HFFc6 (cell line): ENCODE results near the gene PRKD3. TPM values are rescaled to one million over a fixed set of nuclear protein-coding genes. Genes with fewer than 3 reads are reported as not detected.

Experiments used
- DNase-seq: peaks from one replicate; pipeline ENCODE4 v3.0.0-alpha.2; 2018
- H3K27ac Mint-ChIP-seq: 2 replicates; pipeline ENCODE4 v1.8.0; 2020; ENCODE audit warnings: mild to moderate bottlenecking, mixed read lengths
- H3K27me3 Mint-ChIP-seq: 2 replicates; pipeline ENCODE4 v1.8.0; 2021; ENCODE audit warnings: mild to moderate bottlenecking, moderate library complexity, mixed read lengths; ENCODE audit not compliant: insufficient read depth
- H3K36me3 Mint-ChIP-seq: 2 replicates; pipeline ENCODE4 v1.8.0; 2021; ENCODE audit warnings: low read depth, mixed read lengths
- H3K4me1 Mint-ChIP-seq: 2 replicates; pipeline ENCODE4 v1.8.0; 2020; ENCODE audit warnings: low read depth, mixed read lengths
- H3K4me3 Mint-ChIP-seq: 2 replicates; pipeline ENCODE4 v1.8.0; 2020; ENCODE audit warnings: mild to moderate bottlenecking, moderate library complexity, mixed read lengths
- H3K9me3 Mint-ChIP-seq: 2 replicates; pipeline ENCODE4 v1.8.0; 2020; ENCODE audit warnings: mild to moderate bottlenecking, mixed read lengths
- CTCF ChIP-seq: fragments of 200-600 bp; sonication (generic); IDR thresholded peaks from 2 replicates; pipeline ENCODE4 v1.5.0; 2021; ENCODE audit warnings: antibody characterized with exemption, mild to moderate bottlenecking
- total RNA-seq, 6 experiments: library from RNA; stranded (reverse); fragmentation: NEBNext Ultra II Directional; extraction: Animal tissue kit (Norgen Biotek cat#: 25700); gene quantifications; 2 replicates in 1 of 6; 3 replicates in 5 of 6; pipeline ENCODE4 v1.2.3, GENCODE V29; 2021

The PRKD3 gene
- total RNA-seq, 6 experiments from 2014 or later, result 19.9 to 33.7 (median 27.5) TPM

- H3K4me1 Mint-ChIP-seq, result peaks cover 61% of the 10 kb centered on the region
- TF ChIP-seq CTCF, result no peak
- no peak overlapping the region for H3K4me3 Mint-ChIP-seq
- H3K9me3 Mint-ChIP-seq, result no peaks in the 10 kb centered on the region
- peaks cover 8% of the 10 kb centered on the region; the same call in 1 of the 2 replicates for H3K36me3 Mint-ChIP-seq
- no peak for DNase-seq
- H3K27me3 Mint-ChIP-seq, result no peaks in the 10 kb centered on the region
- H3K27ac Mint-ChIP-seq, result no peak overlapping the region
These were observed 9.3 kb downstream of the PRKD3 start for GRCh38 chr2:37315364-37315763.

- no peak for TF ChIP-seq CTCF
- Mint-ChIP-seq H3K27ac (no peak overlapping the region), H3K4me1 (peaks cover 36% of the 10 kb centered on the region), H3K36me3 (peaks cover 18% of the 10 kb centered on the region), H3K27me3 (no peaks in the 10 kb centered on the region), H3K4me3 (no peak overlapping the region), H3K9me3 (no peaks in the 10 kb centered on the region)
- no peak for DNase-seq
These were observed 17.1 kb downstream of the PRKD3 start for GRCh38 chr2:37307500-37307899.

GRCh38 chr2:37306024-37306423, 18.6 kb downstream of the PRKD3 start:
- H3K9me3 Mint-ChIP-seq, result no peaks in the 10 kb centered on the region
- no peak overlapping the region for H3K4me3 Mint-ChIP-seq
- H3K4me1 Mint-ChIP-seq, result peaks cover 38% of the 10 kb centered on the region
- TF ChIP-seq CTCF, result no peak
- no peak overlapping the region for H3K27ac Mint-ChIP-seq
- DNase-seq, result no peak
- no peaks in the 10 kb centered on the region for H3K27me3 Mint-ChIP-seq
- H3K36me3 Mint-ChIP-seq, result peaks cover 18% of the 10 kb centered on the region

- Mint-ChIP-seq H3K4me3 (no peak overlapping the region), H3K27me3 (no peaks in the 10 kb centered on the region), H3K4me1 (peaks cover 18% of the 10 kb centered on the region), H3K9me3 (no peaks in the 10 kb centered on the region), H3K27ac (no peak overlapping the region), H3K36me3 (peaks cover 17% of the 10 kb centered on the region)
- no peak for TF ChIP-seq CTCF
- DNase-seq, result no peak
These were observed 21.9 kb downstream of the PRKD3 start for GRCh38 chr2:37302701-37303252.

- H3K9me3 Mint-ChIP-seq, result no peaks in the 10 kb centered on the region
- peaks cover 16% of the 10 kb centered on the region for H3K4me1 Mint-ChIP-seq
- TF ChIP-seq CTCF, result no peak
- DNase-seq, result no peak
- H3K4me3 Mint-ChIP-seq, result no peak overlapping the region
- no peak overlapping the region for H3K27ac Mint-ChIP-seq
- H3K27me3 Mint-ChIP-seq, result no peaks in the 10 kb centered on the region
- peaks cover 15% of the 10 kb centered on the region for H3K36me3 Mint-ChIP-seq
These were observed 23.2 kb downstream of the PRKD3 start for GRCh38 chr2:37301408-37301807.

GRCh38 chr2:37300578-37300977, 24.1 kb downstream of the PRKD3 start:
- peaks cover 16% of the 10 kb centered on the region for H3K4me1 Mint-ChIP-seq
- peaks cover 15% of the 10 kb centered on the region for H3K36me3 Mint-ChIP-seq
- no peak overlapping the region for H3K4me3 Mint-ChIP-seq
- H3K9me3 Mint-ChIP-seq, result no peaks in the 10 kb centered on the region
- no peaks in the 10 kb centered on the region for H3K27me3 Mint-ChIP-seq
- no peak for DNase-seq
- H3K27ac Mint-ChIP-seq, result no peak overlapping the region
- TF ChIP-seq CTCF, result no peak
